HuH-7.5 (cell line): ENCODE data around the gene DHCR24.

Experiments
- DNase-seq: peaks from one replicate; pipeline ENCODE4 v3.0.0; 2011; ENCODE audit warnings: low spot score

The DHCR24 gene

DNA sequence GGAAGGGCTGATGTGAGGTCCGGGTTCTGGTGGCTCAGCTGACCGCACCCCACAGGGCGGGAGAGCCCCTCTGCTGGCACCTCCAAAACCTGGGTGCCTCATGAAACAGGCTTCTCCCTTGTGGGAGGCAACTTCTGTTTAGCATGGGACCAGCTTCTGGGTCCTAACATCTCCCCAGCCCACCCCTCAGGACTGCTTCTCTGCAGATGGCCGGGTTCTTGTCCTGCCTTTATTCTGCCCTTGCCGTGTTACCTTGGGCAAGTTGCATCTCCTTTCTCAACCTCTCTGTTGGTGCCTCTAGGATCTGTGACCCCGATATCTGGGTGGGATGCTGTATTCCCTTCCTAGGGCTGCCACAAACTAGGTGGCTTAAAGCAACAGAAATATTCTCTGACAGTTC, 70.9 kb downstream of the DHCR24 start:
- DNase-seq: no peak

DNA sequence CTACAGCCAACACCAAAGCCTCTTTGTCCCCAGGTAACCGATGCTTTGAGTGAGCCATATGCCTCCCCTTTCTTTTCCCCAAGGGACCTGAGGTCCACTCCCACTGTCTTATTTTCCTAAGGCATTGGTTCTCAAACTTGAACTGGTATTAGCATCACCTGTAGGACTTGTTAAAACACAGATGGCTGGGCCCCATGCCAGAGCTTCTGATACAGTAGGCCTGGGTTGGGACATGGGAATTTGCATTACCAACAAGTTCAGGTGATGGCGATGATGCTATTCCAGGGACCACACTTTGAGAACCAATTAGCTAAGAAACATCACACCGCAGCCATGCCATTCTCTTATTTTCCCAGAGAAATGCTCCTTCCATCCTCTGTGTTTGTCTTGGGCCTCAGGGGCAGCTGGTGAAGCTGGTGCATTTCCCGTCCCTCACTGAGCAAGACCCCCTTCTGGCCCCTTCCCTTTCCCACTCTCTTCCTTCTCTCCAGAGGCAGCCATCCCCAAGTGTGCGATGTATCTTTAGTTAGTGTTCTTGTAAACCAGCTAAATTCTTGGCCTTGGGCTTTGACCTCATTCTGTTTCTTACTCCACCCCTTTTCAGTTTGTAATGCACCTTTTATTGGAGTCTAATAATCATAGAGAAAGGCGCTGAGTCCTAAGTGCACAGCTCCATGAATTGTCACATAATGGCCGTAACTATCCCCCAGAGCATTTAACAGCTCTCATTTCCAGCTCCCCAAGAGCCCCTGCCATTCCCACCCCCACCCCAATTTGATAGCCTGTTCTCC, 71.7 kb downstream of the DHCR24 start:
- DNase-seq: no peak

DNA sequence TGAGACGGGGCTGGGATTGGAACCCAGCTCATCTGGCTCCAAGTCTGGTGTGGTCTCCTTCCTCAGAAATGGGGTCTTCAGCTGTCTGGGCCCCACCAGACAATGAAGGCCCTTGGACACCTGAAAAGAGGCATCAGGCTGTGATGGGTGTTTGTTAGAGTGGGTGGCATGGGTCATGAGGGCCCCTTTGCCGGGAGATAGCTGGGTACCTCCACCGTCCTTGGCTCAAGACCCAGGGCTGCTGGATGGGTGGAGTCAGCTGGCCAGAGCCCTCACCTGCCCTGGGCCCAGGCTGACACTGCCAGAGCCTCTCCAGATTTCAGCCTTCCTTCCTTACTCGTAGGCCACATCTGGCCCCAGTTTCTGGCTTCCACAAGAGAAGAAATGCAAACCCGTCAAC, 72.4 kb downstream of the DHCR24 start:
- no peak for DNase-seq

DNA sequence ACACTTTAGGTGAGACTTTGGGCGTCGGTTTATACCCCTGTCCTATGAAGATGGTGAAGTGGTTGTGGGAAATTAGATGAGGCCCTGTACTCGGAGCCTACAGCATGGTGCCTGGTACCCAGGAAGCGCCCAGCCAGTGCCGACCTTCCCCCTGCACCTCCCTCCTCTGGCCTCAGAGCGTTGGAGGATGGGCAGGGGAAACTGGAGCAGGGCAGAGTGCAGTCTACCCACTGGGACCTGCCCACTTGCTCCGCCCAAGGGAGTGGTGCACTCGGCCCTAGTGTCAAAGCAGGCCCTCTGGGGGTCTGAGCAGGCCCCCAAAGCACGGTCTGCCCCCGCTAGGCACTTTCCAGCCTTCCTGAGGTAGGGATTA, 72.9 kb downstream of the DHCR24 start:
- no peak for DNase-seq

DNA sequence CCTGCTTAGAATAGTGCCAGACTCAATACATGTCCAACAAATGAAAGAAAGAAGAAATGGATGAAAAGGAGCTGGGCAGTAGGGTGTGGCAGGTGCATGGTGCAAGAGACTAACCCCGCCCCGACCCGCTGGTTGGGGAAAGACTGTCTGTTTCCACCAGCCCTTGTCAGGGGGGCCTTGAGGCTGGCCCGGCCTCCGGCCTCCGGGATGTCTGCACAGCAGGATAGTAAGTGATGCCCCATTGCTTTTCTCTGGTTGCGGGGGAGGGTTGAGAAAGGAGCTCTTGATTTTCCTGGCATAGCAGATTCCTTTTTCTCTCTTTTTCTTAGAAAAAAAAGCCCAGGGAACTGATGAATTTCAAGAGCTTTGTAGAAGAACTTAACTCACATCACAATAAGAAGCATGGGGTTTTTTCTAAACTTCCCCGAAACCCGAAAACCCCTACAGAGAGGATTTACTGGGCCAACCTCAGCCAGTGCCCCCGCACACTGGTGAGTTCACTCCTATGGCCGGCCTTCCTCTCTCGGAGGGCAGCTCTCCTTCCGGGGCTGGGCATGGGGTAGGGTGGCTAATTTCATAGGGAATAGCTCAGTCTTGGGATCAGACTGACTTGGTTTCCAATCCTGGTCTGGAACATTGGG, 73.4 kb downstream of the DHCR24 start:
- DNase-seq: no peak

DNA sequence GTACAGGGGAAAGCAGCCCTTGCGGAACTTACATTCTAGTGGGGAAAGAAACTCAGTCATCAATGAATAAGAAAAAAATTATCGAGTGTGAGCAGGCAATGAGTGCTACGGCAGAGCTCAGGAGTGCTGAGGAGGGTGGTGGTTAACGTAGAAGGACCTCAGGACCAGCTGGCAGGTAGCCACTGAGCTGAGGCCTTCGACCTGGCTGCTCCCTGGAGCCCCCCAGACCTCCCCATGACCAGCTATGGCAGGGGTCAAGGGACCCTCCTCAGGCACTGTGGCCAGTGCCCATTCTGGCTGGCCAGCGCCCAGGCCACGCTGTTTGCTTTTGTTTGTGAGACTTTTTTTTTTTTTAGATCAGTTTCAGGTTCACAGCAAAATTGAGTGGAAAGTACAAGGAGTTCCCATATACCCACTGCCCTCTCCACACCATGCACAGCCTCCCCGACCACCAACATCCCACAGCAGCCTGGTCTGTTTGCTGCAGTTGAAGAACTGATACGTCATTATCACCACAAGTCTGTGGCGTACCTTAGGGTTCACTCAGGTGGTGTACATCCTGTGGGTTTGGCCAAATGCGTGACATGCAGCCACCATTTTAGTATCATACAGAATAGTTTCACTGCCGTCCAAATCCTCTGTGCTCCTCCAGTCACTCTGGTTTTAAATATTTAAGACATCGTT, 74.1 kb downstream of the DHCR24 start:
- no peak for DNase-seq

DNA sequence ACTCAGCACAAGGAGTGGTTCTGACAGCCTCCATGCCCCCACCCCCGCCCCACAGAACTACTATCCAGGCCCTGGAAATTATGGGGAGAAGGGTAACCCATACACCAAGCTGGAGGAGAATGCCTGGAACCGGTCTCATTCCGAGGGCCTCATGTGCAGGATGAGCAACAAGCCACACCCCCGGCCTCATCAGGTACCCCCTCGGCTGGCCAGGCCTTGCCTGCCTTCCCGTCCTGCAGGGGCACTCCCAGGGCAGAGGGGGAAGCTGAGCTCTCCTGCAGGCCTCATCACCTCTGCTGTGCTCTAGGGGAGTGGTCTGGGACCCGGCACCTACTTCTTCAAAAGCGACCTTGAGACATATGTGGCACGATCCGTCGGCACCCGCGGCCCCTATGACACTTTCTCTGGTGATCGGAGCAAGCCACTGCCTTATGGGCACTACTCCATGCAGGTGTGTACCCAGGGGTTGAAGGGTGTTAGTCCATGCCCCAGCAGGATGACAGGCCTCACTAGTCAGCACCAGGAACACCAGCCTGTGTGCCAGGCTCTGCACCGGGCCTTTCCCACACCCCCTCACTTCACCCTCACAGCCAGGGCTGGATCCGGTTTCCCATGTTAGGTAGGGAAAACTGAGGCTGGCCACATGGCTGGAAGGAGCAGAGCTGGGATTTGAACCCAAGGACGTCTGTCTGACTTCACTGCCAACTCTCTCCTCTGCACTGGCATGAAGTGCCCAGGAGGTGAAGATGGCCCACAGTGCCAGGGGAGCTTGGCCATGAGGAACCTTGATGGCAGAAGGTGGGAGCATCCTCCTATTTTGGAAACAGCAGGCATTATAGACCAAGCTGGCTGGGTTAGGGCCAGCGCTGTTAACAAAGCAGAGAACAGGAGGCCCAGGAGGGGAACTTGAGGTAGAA, 75.0 kb downstream of the DHCR24 start:
- DNase-seq: no peak

DNA sequence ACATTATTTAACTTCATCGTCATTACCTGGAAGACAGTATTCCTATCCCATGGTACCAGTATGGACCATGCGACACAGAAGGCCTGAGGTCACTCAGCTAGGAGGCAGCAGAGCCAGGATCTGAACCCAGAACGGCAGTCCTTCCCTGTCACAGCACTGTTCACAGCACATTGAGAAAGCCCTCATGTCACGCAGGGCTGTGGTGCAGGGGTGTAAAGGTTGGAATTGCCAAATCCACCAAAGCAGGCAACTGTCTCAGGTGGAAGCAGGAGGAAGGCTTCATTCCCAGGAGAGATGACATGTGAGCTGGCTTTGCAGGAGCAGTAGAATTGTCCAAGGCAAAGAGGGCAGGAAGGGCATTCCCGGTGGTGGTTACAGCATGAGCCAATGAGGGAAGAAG, 75.9 kb downstream of the DHCR24 start:
- DNase-seq: no peak

DNA sequence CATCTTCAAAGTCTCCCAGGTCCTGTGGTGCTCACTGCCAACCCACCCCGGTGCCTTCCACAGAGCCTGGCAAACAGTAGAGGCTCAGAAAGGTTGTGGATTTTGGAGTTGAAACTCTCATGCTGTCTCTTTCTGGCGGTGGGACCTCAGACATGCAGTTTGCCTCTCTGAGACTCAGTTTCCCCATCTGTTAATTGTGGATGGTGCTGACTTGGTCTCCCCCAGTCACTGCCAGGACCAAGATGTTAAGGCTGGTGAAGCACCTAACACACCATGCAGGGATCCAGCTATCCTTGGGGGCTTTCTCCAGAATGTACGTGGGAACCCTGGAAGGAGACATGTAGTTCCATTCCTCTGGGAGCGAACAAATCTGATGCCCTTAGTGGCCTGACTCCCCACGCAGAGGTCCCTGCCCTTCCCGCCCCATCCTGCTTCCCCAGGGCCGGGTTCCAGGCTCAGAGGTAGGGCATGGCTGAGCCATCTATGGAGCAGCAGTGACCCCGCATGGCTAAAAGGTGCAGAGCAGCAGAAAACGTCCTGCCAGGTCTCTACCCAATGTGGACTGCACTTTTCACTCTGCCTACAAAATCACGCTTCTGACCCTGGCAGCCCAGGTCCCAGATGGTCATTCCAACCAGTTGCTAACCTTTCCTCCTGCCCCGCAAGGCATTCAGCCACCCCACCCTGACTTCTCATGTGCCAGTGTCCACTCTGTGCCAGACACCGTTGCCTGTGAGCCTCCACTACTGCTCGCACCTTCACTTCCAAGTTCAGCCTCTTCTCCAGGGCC, 76.6 kb downstream of the DHCR24 start:
- peak; percentile 89 for DNase-seq

DNA sequence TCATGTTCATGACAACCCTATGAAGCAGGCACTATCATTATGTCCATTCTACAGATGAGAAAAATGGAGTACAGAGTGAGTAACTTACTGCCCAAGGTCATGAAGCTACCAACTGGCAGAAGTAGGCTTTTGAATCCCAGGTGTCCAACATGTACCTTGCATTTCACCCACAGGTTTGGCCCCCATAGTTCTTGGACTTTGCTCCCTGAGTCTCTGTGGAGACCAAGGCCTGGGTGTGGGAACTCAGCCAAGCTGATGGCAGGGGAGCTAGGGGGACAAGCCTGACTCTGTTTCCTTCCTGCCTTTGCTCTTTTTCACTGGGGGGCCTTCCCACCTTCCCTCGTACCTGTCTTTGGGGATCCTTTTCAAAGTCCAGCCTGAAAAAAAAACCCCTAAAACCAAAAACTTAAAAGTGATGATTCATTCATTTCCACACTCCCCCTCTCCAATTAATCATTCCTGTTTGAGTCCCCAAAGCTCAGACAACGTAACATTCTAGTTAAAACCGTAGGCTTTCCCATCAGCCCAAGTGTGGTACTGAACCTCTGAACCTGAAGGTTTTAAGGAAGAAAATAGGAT, 77.4 kb downstream of the DHCR24 start:
- DNase-seq: no peak

DNA sequence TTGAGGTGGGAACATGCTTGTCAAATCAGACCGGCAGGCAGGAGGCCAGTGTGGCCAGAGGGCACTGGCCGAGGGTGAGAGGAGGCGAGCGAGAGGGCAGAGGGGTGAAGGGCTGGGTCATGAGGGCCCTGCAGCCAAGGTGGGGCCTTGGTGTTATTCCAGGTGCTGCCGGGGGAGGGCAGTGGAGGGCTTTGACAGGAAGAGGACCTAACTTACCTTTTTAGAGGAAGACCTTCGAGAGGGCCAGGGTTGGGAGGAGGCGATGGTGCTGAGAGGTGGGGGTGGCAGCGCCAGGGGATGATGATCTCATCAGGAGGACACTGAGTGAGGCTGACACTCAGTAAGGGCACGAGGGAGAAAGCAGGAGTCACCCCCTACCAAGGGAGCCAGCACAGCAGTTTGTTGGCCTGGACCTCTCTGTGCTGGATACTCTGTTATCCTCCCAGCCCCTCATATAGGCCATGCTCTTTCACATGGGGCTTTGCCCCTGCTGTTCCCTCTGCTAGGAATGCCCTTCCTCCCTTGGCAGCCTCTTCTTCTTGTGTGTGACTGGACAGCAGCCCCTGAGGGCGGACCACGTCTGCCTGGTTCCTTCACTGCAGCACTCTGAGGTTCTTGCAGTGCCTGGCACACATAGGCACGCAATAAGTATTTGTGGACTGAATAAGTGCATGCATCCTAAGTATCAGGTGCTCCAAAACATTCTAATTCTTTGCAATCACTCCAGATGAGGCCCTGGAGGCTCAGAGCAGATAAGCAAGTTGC, 78.4 kb downstream of the DHCR24 start:
- DNase-seq: no peak

DNA sequence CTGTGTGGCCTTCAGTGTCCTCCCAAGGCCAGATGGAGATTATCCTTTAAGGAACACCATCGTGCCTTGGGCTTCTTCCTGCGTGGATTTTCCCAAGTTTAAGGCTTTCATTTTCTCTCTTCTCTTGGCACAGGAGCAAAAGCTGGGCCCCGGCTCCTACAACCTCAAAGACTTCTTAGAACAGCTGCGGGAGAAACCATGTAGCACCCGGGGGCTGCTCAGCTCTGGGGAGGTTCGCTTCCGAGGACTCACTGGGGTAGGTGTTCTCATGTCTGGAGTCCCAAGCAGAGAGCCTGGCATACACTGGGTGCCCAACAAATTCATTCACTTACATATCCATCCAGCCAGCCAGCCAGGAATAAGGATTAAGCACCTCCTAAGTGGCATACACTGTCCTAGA, 79.2 kb downstream of the DHCR24 start:
- no peak for DNase-seq

DNA sequence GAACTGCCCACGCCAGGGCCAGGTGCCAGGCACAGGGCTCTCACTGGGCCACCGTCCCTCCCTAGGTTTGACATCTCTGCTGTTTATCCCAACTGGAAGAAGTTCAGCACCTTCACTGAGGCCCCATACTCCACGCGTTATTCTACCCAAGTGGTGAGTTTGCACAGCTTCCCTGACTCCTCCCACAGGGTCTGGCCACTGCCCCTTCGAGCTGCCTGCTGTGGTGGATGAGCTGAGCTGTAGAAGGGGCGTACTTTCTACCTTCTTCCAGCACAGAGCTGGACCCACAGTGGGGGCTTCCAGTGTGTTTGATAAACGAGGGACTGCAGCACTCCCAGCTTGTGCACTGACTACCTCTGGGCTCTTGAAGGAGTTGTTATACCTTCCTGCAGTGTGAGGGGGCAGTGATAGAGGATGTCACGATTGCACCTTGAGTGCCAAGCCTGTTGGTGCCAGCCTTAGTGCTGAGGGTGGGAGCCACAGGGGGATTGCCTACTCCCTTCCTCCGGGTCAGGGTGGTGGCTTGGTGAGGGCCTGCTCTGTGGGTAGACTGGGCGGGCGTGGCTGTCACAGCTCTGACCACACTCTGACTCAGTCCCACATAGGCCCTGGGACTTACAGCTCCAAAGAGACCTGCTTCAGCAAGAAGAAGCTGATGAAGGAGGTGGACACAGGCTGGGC, 79.9 kb downstream of the DHCR24 start:
- no peak for DNase-seq

DNA sequence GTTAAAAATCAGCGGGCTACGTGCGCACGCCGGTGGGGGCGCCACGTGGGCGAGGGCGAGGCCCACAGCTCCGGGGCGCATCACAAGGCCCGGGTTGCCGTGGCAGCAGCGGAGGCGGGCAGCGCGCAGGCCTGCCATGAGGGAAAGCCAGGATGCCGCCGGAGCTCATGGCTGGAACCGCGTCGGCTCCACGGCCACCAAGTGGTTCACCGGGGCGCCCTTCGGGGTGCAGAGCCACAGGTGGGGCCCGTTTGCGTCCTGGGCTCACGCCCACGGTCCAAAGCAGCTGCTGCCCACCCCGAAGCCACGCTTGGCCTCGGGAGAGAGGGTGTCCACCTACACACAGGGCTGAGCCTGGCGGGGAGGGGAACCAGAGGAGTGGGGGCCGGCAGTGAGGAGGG, 81.0 kb downstream of the DHCR24 start:
- no peak for DNase-seq

DNA sequence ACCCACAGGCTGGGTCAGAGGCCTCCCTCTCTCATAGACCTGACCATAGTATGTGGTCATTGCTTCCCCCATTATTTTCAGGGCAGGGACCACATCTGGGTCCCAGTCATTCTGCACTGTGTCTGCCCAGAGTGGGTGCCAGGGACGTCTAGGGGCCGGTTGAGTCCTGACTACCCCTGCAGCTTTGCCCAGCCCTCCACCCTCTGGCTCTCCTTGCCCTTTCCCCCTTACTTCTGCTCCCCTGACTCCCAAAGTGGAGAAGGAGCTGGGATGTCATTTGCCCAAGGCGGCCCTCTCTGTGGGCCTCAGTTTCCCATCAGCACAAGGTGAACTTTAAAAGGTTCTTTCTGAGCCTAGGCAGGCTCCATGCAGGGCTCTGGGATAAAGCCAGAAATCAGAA, 81.5 kb downstream of the DHCR24 start:
- no peak for DNase-seq

DNA sequence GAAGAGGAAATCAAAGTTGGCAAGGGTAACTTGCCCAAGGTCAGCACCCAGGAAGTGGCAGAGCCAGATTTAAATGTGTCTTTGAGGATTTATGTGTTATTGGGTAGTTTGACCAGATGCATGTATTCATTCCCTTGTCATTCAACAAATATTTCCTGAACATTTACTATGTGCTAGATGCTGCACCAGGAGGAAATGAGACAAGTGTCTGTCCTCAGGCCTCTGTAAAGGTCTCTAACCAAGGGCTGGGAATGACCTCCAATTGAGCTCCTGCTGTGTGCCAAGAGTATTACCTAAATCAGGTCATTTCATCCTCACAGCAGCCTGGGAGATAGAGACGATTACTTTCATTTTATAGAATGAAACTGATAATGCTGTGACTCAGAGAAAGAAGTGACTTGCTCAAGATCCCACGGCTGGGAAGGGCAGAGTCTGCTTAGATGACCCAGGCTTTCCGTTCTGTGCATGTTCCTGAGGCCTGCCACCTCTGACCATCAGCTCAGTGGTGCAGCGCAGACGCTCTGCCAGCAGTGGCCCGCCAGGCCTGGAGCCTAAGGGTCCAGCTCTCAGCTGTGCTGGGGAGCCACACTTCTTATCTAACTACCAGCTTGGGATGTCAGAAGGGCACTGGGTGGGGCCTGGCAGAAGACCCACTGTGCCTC, 82.4 kb downstream of the DHCR24 start:
- no peak for DNase-seq

DNA sequence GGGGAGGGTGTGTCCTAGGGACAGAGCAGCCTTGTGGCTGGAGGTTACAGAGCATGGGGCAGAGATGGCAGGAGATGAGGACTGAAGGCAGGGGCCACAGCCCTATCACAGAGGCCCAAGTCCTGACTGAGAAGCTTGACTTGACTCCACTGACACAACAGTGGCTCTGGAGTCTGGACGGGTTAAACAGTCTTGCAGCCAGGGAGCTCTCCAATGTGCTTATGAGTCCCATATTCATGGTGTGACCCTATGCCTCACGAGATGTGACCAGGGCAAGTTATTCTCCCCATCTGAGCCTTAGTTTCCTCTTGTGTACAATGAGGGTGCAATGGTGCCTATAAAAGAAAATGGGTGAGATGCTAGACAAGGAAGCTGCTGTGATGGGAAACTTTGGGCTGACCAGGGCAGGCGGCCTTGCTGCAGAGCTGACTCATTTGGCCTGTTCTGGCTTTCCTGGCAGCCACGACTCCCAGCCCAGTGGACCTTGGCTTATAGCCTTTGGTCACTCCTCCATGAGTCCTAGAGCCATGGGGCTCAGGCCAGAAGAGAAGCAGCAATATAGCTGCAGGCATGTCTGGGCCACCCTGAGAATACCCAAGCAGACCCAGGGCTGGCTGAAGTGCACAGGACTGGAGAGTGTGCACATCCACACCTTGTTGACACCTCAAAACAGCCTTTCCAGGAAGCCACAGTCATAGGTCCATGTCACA, 83.1 kb downstream of the DHCR24 start:
- no peak for DNase-seq
